ENCODE data around the gene DSG3.

The DSG3 gene

GRCh38 chr18:31445908-31446307 is 1.6 kb upstream of the DSG3 start:
- no peaks in the 10 kb centered on the region for H3K27me3 ChIP-seq
- no peak for TF ChIP-seq CTCF (IDR thresholded peaks at IDR 0.05)
- no peak for DNase-seq
- H3K36me3 ChIP-seq = no peaks in the 10 kb centered on the region
- no peaks in the 10 kb centered on the region for H3K4me1 ChIP-seq
- intact Hi-C loops (cut with DNase I; ENCODE audit: low total_unique reads) = no loop called here
- H3K4me3 ChIP-seq = no peak overlapping the region
- no peaks in the 10 kb centered on the region for H3K9me3 ChIP-seq
- H3K27ac ChIP-seq = no peak overlapping the region

- no peak overlapping the region for H3K27ac ChIP-seq
- H3K36me3 ChIP-seq = no peaks in the 10 kb centered on the region
- no peak for DNase-seq
- H3K9me3 ChIP-seq = no peaks in the 10 kb centered on the region
- TF ChIP-seq CTCF (IDR thresholded peaks at IDR 0.05) = no peak
- H3K4me1 ChIP-seq = no peaks in the 10 kb centered on the region
- intact Hi-C loops (cut with DNase I; ENCODE audit: low total_unique reads) = no loop called here
- no peaks in the 10 kb centered on the region for H3K27me3 ChIP-seq
- no peak overlapping the region for H3K4me3 ChIP-seq
Measured at GRCh38 chr18:31446854-31447253, 687 bp upstream of the DSG3 start.

GRCh38 chr18:31450409-31450808 is 2.9 kb downstream of the DSG3 start:
- no peaks in the 10 kb centered on the region for H3K27me3 ChIP-seq

GRCh38 chr18:31451625-31452024 is 4.1 kb downstream of the DSG3 start:
- H3K27me3 ChIP-seq = no peaks in the 10 kb centered on the region
- H3K27ac ChIP-seq = no peak overlapping the region
- no peaks in the 10 kb centered on the region for H3K4me1 ChIP-seq
- DNase-seq = no peak
- intact Hi-C loops (cut with DNase I; ENCODE audit: low total_unique reads) = no loop called here
- H3K9me3 ChIP-seq = no peaks in the 10 kb centered on the region
- H3K4me3 ChIP-seq = no peak overlapping the region
- TF ChIP-seq CTCF (IDR thresholded peaks at IDR 0.05) = no peak
- no peaks in the 10 kb centered on the region for H3K36me3 ChIP-seq

More at GRCh38 chr18:31450409-31450808, 2.9 kb downstream of the DSG3 start:
- H3K4me1 ChIP-seq = no peaks in the 10 kb centered on the region
- H3K9me3 ChIP-seq = no peaks in the 10 kb centered on the region
- no peak overlapping the region for H3K4me3 ChIP-seq
- intact Hi-C loops (cut with DNase I; ENCODE audit: low total_unique reads) = no loop called here
- no peak for TF ChIP-seq CTCF (IDR thresholded peaks at IDR 0.05)
- no peaks in the 10 kb centered on the region for H3K36me3 ChIP-seq
- no peak for DNase-seq
- no peak overlapping the region for H3K27ac ChIP-seq

- no peaks in the 10 kb centered on the region for H3K36me3 ChIP-seq
- no peak for DNase-seq
- intact Hi-C loops (cut with DNase I; ENCODE audit: low total_unique reads) = no loop called here
- H3K4me1 ChIP-seq = no peaks in the 10 kb centered on the region
- no peak overlapping the region for H3K27ac ChIP-seq
- TF ChIP-seq CTCF (IDR thresholded peaks at IDR 0.05) = no peak
- H3K27me3 ChIP-seq = no peaks in the 10 kb centered on the region
- no peak overlapping the region for H3K4me3 ChIP-seq
- H3K9me3 ChIP-seq = no peaks in the 10 kb centered on the region
Measured at GRCh38 chr18:31454066-31454708, 6.6 kb downstream of the DSG3 start.

GRCh38 chr18:31469629-31470028 is 22.1 kb downstream of the DSG3 start:
- Histone ChIP-seq H3K9me3 (no peaks in the 10 kb centered on the region), H3K36me3 (no peaks in the 10 kb centered on the region), H3K4me1 (no peaks in the 10 kb centered on the region), H3K4me3 (no peak overlapping the region), H3K27me3 (no peaks in the 10 kb centered on the region), H3K27ac (no peak overlapping the region)
- TF ChIP-seq CTCF (IDR thresholded peaks at IDR 0.05) = no peak
- intact Hi-C loops (cut with DNase I; ENCODE audit: low total_unique reads) = no loop called here
- no peak for DNase-seq
